Tibial artery (tissue), 4 donors: ENCODE results near the gene IMMP2L.

Experiments
- DNase-seq, 2 donors: peaks; one replicate each; pipeline ENCODE4 v3.0.0-alpha.2; 2019
- H3K27ac ChIP-seq, 2 donors: fragments of 200-600 bp; sonication (generic) in 1 of 2; 1 replicate in 1 of 2; 2 replicates in 1 of 2; pipeline ENCODE4 v1.5.1; 2018 to 2019; ENCODE audit warnings: mild to moderate bottlenecking in 1 of 2
- H3K27me3 ChIP-seq, 2 donors: fragments of 200-600 bp; sonication (generic) in 1 of 2; one replicate each; pipeline versions ENCODE4 v1.5.1 to v1.6.0; 2016 to 2019
- H3K36me3 ChIP-seq, 3 donors: fragments of 200-600 bp; sonication (generic) in 2 of 3; one replicate each; pipeline ENCODE4 v1.5.1; 2016 to 2019; ENCODE audit warnings: mild to moderate bottlenecking in 2 of 3
- H3K4me1 ChIP-seq, 4 donors: fragments of 200-600 bp; sonication (generic) in 2 of 4; 1 replicate in 3 of 4; 2 replicates in 1 of 4; pipeline ENCODE4 v1.5.1; 2016 to 2019
- H3K4me3 ChIP-seq, 2 donors: fragments of 200-600 bp; sonication (generic) in 1 of 2; 1 replicate in 1 of 2; 2 replicates in 1 of 2; pipeline ENCODE4 v1.5.1; 2018 to 2019; ENCODE audit warnings: mild to moderate bottlenecking in 2 of 2
- H3K9me3 ChIP-seq, 3 donors: fragments of 200-600 bp; sonication (generic) in 1 of 3; one replicate each; pipeline ENCODE4 v1.5.1; 2016 to 2019
- CTCF ChIP-seq, 2 experiments: fragments of 200-600 bp in 1 of 2; fragments of 450-650 bp in 1 of 2; IDR thresholded peaks; one replicate each; pipeline ENCODE4 v1.5.1; 2017 to 2019; ENCODE audit warnings: antibody characterized with exemption in 2 of 2, mild to moderate bottlenecking in 1 of 2, moderate library complexity in 1 of 2
- intact Hi-C: fragments of 100-400 bp; cut with DNase I; formaldehyde crosslinking; loops from one replicate; pipeline ENCODE4 v1.15.0; 2023; ENCODE audit warnings: low total_unique reads

IMMP2L gene

GRCh38 chr7:110988348-110988747, 573.9 kb downstream of the IMMP2L start:
- TF ChIP-seq CTCF (IDR thresholded peaks at IDR 0.05) = no peak
- intact Hi-C loops = no loop called here
- no peak overlapping the region for H3K4me3 ChIP-seq
- H3K27me3 ChIP-seq = no peaks in the 10 kb centered on the region
- H3K27ac ChIP-seq = no peak overlapping the region
- no peaks in the 10 kb centered on the region for H3K36me3 ChIP-seq
- H3K4me1 ChIP-seq = peaks cover 0 to 26% (median 0%) of the 10 kb centered on the region in 4 donors
- H3K9me3 ChIP-seq = no peaks in the 10 kb centered on the region
- no peak for DNase-seq

- Histone ChIP-seq H3K4me3 (no peak overlapping the region), H3K4me1 (peaks cover 0 to 26% (median 0%) of the 10 kb centered on the region in 4 donors), H3K9me3 (no peaks in the 10 kb centered on the region), H3K27me3 (no peaks in the 10 kb centered on the region), H3K27ac (no peak overlapping the region), H3K36me3 (no peaks in the 10 kb centered on the region)
- intact Hi-C loops = no loop called here
- no peak for DNase-seq
- no peak for TF ChIP-seq CTCF (IDR thresholded peaks at IDR 0.05)
Observed at GRCh38 chr7:110987127-110987693, 575.1 kb downstream of the IMMP2L start.

- DNase-seq = no peak
- Histone ChIP-seq H3K4me3 (no peak overlapping the region), H3K4me1 (peaks cover 0 to 23% (median 0%) of the 10 kb centered on the region in 4 donors), H3K27me3 (no peaks in the 10 kb centered on the region), H3K36me3 (no peaks in the 10 kb centered on the region), H3K9me3 (no peaks in the 10 kb centered on the region), H3K27ac (no peak overlapping the region)
- TF ChIP-seq CTCF (IDR thresholded peaks at IDR 0.05) = no peak
- intact Hi-C loops = no loop called here
Observed at GRCh38 chr7:110983822-110984456, 578.4 kb downstream of the IMMP2L start.

- TF ChIP-seq CTCF (IDR thresholded peaks at IDR 0.05) = no peak
- DNase-seq = no peak
- Histone ChIP-seq H3K4me3 (no peak overlapping the region), H3K9me3 (no peaks in the 10 kb centered on the region), H3K36me3 (no peaks in the 10 kb centered on the region), H3K27ac (no peak overlapping the region), H3K27me3 (no peaks in the 10 kb centered on the region), H3K4me1 (no peaks in the 10 kb centered on the region)
- intact Hi-C loops = no loop called here
Observed at GRCh38 chr7:110977127-110977737, 585.1 kb downstream of the IMMP2L start.

GRCh38 chr7:110975486-110975885, 586.8 kb downstream of the IMMP2L start:
- H3K36me3 ChIP-seq = no peaks in the 10 kb centered on the region
- intact Hi-C loops = no loop called here
- TF ChIP-seq CTCF (IDR thresholded peaks at IDR 0.05) = no peak
- no peaks in the 10 kb centered on the region for H3K9me3 ChIP-seq
- H3K4me1 ChIP-seq = no peaks in the 10 kb centered on the region
- H3K27ac ChIP-seq = no peak overlapping the region
- DNase-seq = no peak
- no peaks in the 10 kb centered on the region for H3K27me3 ChIP-seq
- H3K4me3 ChIP-seq = no peak overlapping the region
